HG03571 (cell line): ENCODE results near the gene FZD8.
"Not testable (repeated sequence)": the region's sequence is repeated elsewhere in the genome, so short reads cannot be mapped to it uniquely, and the experiment has no call there.

ENCODE experiments used
- ATAC-seq: cut with Tn5 transposase; IDR thresholded peaks from one replicate; pipeline ENCODE4 v1.9.1; 2021; ENCODE audit not compliant: unreplicated experiment

Gene FZD8, protein sequence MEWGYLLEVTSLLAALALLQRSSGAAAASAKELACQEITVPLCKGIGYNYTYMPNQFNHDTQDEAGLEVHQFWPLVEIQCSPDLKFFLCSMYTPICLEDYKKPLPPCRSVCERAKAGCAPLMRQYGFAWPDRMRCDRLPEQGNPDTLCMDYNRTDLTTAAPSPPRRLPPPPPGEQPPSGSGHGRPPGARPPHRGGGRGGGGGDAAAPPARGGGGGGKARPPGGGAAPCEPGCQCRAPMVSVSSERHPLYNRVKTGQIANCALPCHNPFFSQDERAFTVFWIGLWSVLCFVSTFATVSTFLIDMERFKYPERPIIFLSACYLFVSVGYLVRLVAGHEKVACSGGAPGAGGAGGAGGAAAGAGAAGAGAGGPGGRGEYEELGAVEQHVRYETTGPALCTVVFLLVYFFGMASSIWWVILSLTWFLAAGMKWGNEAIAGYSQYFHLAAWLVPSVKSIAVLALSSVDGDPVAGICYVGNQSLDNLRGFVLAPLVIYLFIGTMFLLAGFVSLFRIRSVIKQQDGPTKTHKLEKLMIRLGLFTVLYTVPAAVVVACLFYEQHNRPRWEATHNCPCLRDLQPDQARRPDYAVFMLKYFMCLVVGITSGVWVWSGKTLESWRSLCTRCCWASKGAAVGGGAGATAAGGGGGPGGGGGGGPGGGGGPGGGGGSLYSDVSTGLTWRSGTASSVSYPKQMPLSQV

GRCh38 chr10:35642035-35642792 lies at the start of gene FZD8:
TSS of gene FZD8 (minus strand) at chr10:35642296. CDS start at chr10:35641429, 867 bp downstream.
- peak; percentile 92 for ATAC-seq

- no peak for ATAC-seq
These were observed 49.6 kb upstream of the FZD8 start for GRCh38 chr10:35691522-35692236.

DNA sequence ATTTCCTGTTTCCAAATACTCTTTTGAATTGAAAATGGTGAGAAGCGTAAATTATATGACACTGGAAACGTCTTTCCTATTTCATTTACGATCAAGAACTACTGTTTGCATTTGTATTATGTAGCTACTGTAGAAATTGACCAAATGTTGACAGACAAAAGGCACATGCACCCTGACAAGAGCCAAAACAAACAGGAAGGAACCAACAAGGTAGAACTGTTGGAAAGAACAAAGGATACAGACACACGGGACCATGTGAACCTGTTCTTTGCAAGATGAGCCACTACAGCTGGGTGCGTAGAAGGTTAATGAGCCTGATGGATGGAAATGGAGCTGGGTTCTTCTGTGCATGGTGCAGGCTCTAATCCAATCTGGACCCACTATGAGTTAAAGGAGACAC lies 48.4 kb upstream of the FZD8 start:
- no peak for ATAC-seq

GRCh38 chr10:35685858-35686257 lies 43.8 kb upstream of the FZD8 start:
- not testable (repeated sequence) for ATAC-seq

DNA sequence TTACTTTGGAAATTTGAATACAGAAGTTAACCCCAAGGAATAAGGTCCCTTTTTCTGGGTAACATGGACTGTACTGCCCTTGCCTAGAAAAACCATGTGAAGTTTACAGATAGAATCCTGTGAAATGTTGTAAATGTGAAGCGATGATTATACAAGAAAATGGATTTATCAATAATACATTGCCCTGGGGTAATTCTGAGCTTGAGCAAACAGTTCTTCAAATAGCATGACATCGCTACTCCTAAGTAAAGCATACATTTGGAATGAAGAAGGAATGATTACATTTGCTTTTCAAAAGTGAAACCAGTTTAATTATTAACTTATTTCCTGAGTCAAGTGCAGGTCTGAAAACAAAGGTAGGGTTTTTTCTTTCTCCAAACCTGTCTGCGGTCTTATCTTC lies 43.3 kb upstream of the FZD8 start:
- no peak for ATAC-seq

DNA sequence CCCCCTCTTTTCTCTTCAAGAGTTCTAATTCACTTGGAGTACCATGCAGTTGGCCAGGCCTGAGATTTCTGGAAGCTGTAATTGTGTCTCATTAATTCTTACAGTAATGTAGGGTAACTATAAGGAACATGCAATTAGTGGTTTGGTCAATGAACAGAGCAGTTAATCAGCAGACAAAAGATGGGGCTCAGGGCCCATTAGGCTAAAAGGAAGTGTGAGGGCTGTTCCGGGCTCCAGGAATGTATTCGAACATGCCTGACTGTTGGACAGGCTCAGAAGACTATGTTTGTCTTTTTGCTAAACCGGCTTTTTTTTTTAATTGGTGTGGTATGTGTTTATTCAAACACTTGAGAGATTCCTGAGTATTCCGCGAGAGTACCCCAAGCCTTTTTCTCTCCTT lies 42.5 kb upstream of the FZD8 start:
- ATAC-seq: no peak

DNA sequence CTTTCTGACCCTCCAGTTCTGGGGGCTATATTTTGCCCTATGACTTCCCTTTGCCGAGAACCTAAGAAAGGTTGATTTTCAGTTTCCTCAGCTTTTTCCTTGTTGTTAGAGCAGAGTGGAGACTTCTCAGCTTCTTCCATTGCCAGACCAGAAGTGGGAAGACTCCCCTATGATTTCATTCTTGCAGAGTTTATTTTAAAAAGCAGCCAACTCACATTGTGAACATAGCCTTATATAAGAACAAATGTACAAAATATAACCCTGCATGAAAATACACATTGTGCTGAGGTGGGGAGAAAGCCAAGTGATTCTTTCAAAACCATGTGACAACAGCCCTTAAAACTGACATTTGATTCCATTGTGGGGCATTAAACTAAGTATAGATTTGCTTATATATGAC lies 33.8 kb upstream of the FZD8 start:
- ATAC-seq: no peak

GRCh38 chr10:35674843-35675242 lies 32.7 kb upstream of the FZD8 start:
- no peak for ATAC-seq

DNA sequence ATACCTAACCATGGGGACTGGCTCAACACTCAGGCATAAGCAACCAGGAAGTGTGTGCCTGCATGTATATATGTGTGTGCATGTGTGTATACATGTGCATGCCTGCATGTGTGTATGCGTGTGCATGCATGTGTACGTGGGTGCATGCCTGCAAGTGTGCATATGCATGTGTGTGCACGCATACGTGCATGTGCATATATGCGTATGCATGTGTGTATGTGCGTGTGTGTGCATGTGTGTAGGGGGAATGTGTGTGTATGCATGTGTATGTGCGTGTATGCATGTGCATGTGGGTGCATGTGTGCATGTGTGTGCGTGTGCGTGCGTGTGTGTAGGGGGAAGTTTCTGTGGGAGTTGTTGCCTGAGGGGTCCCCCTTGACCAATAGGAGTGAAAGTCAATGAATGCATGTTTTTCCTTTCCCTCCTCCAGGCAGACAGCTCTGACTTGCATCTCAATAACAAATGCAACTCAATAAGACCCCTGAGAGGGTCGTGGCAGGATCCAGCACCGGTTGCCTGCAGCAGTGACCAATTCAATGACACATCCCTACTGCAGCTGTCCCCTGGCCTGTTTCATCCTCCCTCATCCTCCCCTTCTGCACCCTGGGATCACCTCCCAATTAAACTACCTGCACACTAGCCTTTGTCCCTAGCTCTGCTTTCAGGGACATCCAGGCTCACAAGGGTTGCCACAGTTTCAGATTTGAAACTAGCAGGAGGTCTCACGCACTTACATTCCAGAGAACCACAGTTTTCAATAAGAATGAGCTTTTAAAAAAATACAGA lies 27.0 kb upstream of the FZD8 start:
- no peak for ATAC-seq

- no peak for ATAC-seq
These were observed 25.9 kb upstream of the FZD8 start for GRCh38 chr10:35667971-35668370.

DNA sequence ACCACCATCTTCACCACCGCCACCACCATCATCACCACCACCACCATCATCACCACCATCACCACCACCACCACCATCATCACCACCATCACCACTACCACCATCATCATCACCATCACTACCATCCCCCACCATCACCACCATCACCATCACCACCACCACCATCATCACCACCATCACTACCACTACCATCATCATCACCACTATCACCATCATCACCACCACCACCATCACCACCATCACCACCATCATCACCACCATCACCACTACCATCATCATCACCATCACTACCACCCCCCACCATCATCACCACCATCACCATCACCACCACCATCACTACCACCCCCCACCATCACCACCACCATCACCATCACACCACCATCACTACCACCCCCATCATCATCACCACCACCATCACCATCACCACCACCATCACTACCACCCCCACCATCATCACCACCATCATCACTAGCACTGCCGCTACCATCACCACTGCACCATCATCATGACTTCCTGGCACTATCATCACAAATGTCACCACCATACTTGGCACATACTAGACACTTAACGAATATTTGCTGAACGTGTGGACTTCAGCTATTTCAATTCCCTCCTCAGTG lies 25.3 kb upstream of the FZD8 start:
- no peak for ATAC-seq

GRCh38 chr10:35661236-35661635 lies 19.1 kb upstream of the FZD8 start:
- ATAC-seq: no peak

DNA sequence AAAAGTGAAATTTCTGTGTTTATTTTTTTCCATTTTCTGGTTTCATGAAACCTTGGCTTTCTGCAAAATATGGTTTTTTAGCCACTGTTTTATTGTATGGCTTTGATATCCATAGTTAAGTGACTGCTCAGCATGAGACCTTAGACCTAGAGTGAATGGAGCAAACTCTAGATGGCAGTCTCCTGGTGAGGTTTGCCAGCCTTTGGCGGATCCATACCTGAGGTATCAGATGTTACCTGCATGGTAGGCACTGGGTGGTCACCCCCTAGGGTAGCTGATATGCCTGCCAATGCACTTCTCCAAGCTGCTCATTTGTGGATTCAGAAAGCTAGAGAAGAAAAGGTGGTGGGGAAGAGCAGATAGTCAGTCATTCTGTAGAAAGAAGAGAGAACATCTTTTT lies 17.4 kb upstream of the FZD8 start:
- no peak for ATAC-seq

DNA sequence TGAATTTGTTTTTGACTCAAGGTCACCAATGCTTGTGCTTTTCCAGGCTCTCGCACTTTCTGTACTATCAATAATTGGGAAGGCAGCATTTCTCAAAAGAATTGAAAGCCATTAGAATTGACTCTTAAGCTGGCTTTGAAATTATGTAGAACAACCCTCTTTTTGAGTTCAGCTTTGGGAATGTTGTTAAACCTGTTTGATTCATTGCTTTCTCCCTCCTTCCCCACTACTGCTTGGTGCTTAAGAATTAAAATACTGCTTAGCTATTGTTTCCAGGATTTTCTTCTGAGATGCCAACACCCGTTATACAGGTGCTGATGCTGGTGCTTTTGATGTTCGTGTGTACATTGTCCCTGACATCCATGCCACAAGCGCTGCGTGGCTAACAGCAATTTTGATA lies 15.5 kb upstream of the FZD8 start:
- ATAC-seq: no peak

GRCh38 chr10:35652824-35653223 lies 10.7 kb upstream of the FZD8 start:
- no peak for ATAC-seq

DNA sequence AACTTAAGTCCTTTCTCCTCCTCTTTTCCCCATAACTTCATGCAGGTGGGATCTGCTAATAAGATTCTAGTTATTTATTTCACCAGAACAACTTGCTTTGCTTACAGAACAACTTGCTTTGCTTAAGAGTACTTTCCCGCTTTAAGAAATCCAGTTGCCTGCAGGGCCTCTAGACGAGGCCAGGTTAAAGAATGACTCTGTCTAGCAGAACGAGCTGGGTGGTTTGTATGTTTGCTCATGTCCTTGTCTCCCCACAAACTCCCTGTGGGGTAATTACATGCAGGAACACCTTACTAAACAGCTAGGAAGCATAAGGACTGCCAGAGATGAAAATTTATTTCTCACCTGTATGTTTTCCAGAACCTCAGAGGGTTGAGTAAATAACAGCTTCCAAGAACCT lies 8.8 kb upstream of the FZD8 start:
- no peak for ATAC-seq

GRCh38 chr10:35644050-35644950 lies 2.2 kb upstream of the FZD8 start:
- no peak for ATAC-seq

- ATAC-seq: no peak
These were observed 1.3 kb upstream of the FZD8 start for GRCh38 chr10:35643151-35644049.
